HG02852 (cell line): ENCODE data around the gene DOK6.
"Not testable (repeated sequence)": the region's sequence is repeated elsewhere in the genome, so short reads cannot be mapped to it uniquely, and the experiment has no call there.

Experiments
- ATAC-seq: cut with Tn5 transposase; IDR thresholded peaks from one replicate; pipeline ENCODE4 v1.9.1; 2021; ENCODE audit warnings: mild to moderate bottlenecking, moderate library complexity; ENCODE audit not compliant: unreplicated experiment

The DOK6 gene

GRCh38 chr18:69617888-69618287 is 217.2 kb downstream of the DOK6 start:
- ATAC-seq: no peak

- ATAC-seq: no peak
Observed at GRCh38 chr18:69622184-69622583, 221.5 kb downstream of the DOK6 start.

GRCh38 chr18:69622961-69623360 is 222.3 kb downstream of the DOK6 start:
- ATAC-seq: no peak

GRCh38 chr18:69626171-69626570 is 225.5 kb downstream of the DOK6 start:
- no peak for ATAC-seq

GRCh38 chr18:69626643-69627242 is 226.1 kb downstream of the DOK6 start:
- ATAC-seq: no peak

- ATAC-seq: no peak
Observed at GRCh38 chr18:69628774-69629359, 228.2 kb downstream of the DOK6 start.

GRCh38 chr18:69631281-69631680 is 230.6 kb downstream of the DOK6 start:
- no peak for ATAC-seq

- ATAC-seq: no peak
Observed at GRCh38 chr18:69635482-69635881, 234.8 kb downstream of the DOK6 start.

GRCh38 chr18:69636529-69637301 is 236.0 kb downstream of the DOK6 start:
- ATAC-seq: peak; percentile 82

GRCh38 chr18:69638056-69638455 is 237.4 kb downstream of the DOK6 start:
- ATAC-seq: no peak

GRCh38 chr18:69647702-69648101 is 247.0 kb downstream of the DOK6 start:
- no peak for ATAC-seq

GRCh38 chr18:69648486-69648885 is 247.8 kb downstream of the DOK6 start:
- ATAC-seq: no peak

- ATAC-seq: no peak
Observed at GRCh38 chr18:69649684-69650083, 249.0 kb downstream of the DOK6 start.

- ATAC-seq: no peak
Observed at GRCh38 chr18:69651243-69651642, 250.6 kb downstream of the DOK6 start.

GRCh38 chr18:69655816-69656215 is 255.1 kb downstream of the DOK6 start:
- no peak for ATAC-seq

- ATAC-seq: no peak
Observed at GRCh38 chr18:69658103-69658502, 257.4 kb downstream of the DOK6 start.

GRCh38 chr18:69658685-69659084 is 258.0 kb downstream of the DOK6 start:
- no peak for ATAC-seq

GRCh38 chr18:69659142-69659651 is 258.5 kb downstream of the DOK6 start:
- ATAC-seq: no peak

- not testable (repeated sequence) for ATAC-seq
Observed at GRCh38 chr18:69662090-69662489, 261.4 kb downstream of the DOK6 start.

GRCh38 chr18:69664399-69664798 is 263.7 kb downstream of the DOK6 start:
- ATAC-seq: no peak

GRCh38 chr18:69674292-69674877 is 273.7 kb downstream of the DOK6 start:
- ATAC-seq: no peak

- no peak for ATAC-seq
Observed at GRCh38 chr18:69674966-69675365, 274.3 kb downstream of the DOK6 start.
